AG10803 (cell line): Measurements from ENCODE around the gene ZNF579.

ENCODE experiments used
- DNase-seq: peaks from one replicate; pipeline ENCODE4 v3.0.0; 2010; ENCODE audit warnings: low read depth
- H3K4me3 ChIP-seq: 2 replicates; pipeline ENCODE4 v1.5.1; 2011; ENCODE audit warnings: mild to moderate bottlenecking, low read length, control low read depth
- CTCF ChIP-seq: conservative IDR thresholded peaks from 2 replicates; pipeline ENCODE4 v1.5.1; 2011; ENCODE audit warnings: mild to moderate bottlenecking, low read length, control low read depth, inconsistent platforms

Gene ZNF579

GRCh38 chr19:55566823-55567222 is 13.8 kb downstream of the ZNF579 start:
- DNase-seq = no peak
- no peak for TF ChIP-seq CTCF
- no peak overlapping the region for H3K4me3 ChIP-seq

GRCh38 chr19:55563261-55563690 is 17.4 kb downstream of the ZNF579 start:
- H3K4me3 ChIP-seq = no peak overlapping the region
- TF ChIP-seq CTCF = no peak
- peak; percentile 41 for DNase-seq

- DNase-seq = no peak
- no peak for TF ChIP-seq CTCF
- H3K4me3 ChIP-seq = no peak overlapping the region
Measured at GRCh38 chr19:55559684-55560083, 21.0 kb downstream of the ZNF579 start.

DNA sequence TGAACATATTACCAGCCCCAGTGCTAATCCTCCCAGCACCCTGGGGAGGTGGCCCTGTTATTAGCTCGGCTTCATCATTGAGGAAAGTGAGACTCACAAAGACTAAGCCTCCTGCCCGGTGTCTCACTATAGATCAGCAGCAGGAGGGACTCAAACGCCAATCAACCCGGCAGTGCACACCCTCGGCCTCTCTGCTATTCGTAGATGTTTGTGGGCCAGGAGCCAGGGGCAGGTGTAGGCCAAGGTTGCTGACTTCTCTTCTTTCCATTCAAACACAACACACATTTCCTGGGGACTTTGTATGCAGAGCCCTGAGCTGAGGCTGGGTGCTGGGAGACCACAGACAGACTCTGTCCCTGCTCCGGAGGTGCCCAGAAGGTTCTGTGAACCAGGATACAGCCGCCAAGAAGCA is 25.9 kb downstream of the ZNF579 start:
- TF ChIP-seq CTCF = no peak
- no peak overlapping the region for H3K4me3 ChIP-seq
- no peak for DNase-seq

DNA sequence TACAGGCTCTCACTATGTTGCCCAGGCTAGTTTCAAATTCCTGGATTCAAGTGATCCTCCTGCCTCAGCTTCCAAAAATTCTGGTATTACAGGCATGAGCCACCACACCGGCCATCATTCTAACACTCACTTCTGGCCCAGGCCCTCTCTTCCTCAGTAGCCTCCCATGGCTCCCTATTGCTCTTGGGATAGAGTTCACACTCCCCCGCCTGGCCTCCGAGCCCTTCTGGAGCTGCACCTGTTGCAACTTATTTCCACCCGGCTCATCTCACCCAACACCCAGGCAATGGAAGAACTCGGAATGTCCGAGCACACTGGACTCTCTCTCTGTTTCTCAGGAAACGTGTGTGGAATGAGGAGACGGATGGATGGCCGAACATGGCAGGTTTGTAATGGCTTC is 26.3 kb downstream of the ZNF579 start:
- no peak overlapping the region for H3K4me3 ChIP-seq
- no peak for TF ChIP-seq CTCF
- no peak for DNase-seq

DNA sequence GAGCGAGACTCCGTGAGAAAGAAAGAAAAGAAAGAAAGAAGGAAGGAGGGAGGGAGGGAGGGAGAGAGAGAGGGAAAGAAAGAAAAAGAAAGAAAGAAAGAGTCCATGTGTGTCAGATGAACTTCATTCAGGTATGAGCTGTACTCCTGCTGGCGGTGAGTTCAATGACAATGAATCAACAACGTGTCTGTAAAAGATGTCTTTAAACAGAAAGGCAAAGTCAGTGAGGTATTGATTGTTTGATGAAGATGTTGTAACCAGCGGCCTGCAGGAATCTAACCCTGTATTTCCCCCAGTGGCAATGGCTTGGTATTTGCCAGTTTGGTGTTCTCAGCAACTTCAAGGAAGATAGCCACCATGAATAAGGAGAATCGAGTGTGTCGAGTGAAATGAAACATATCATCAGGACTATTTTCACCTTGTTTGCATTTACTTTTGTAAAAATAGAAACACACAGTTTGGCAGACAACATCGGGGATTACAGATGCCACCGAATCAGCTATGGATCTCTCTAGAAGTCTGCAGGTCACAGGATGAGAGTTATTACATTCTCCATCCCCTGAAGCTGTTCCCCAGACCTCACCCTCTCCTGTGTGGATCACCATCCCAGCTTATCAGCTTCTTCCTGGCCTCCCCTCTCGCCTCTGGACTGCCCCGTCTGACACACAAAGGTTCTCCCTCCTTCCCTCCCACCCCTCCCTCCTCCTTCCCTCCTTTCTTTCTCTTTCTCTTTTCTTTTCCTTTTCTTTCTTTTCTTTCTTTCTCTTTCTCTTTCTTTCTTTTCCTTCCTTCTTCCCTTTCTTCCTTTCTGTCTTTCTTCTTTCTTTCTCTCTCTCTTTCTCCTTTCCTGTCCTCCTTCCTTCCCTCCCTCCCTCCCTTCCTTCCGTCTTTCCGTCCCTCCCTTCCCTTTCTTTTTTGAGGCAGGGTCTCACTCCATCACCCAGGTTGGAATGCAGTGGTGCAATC is 27.1 kb downstream of the ZNF579 start:
- peak; percentile 22; the same call in 1 of the 2 replicates for TF ChIP-seq CTCF
- H3K4me3 ChIP-seq = no peak overlapping the region
- DNase-seq = no peak

GRCh38 chr19:55552620-55553019 is 28.0 kb downstream of the ZNF579 start:
- DNase-seq = peak; percentile 94
- no peak overlapping the region for H3K4me3 ChIP-seq
- no peak for TF ChIP-seq CTCF
